ENCODE results near the gene TSHZ1.

Gene TSHZ1

DNA sequence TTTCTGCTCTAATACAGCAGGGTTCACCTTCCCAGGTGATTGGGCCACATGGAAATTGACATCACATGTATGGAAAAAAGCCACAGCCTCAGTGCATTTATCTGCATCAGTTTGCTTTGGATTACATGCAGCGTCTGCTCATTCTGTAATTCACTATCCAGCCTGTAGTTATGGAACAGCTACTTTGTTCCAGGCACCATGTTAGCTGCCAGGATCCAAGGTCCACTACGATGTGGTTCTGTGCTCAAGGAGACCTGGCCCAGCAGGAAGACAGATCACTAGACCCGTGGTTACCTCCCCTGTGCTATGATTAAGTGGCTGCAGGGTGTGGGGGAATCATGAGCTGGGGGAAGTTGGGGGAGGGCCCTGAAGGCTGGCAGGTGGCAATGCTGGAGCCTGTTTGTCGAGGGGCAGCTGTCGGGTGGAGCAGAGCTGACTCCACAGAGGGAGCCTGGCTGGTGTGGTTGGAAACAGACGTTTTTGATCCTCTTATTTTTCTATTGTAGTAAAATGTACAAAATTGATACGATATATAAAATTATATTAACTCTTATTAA is 58.6 kb downstream of the TSHZ1 start:
- H3K9ac ChIP-seq = no peak overlapping the region
- no peak overlapping the region for H3K27ac ChIP-seq

DNA sequence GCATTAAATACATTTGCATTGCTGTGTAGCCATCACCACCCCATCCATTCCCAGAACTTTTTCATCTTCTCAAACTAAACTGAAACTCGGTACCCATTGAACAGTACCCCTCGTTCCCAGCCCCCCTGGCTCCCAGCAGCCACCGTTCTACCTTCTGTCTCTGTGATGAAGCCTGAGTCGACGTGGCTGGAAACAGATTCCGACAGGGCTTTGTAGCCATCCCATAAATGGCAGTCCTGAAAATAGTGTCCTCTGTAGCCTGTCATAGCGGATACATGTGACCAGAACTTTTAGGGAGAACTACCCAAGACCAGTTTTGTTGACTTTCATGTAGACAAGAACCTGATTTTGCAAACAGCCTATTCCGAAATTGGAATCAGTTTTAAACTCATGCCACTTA is 59.1 kb downstream of the TSHZ1 start:
- Histone ChIP-seq H3K9ac (no peak overlapping the region), H3K27ac (no peak overlapping the region), H3K36me3 (no peaks in the 10 kb centered on the region), H3K4me2 (no peak overlapping the region), H3K9me3 (replicated peaks in 1 of 11) (no peaks in the 10 kb centered on the region), H3K4me1 (peaks cover 0 to 11% (median 7%) of the 10 kb centered on the region in 10 experiments; a peak in 9 of 20 replicates), H3K27me3 (no peaks in the 10 kb centered on the region), H3K4me3 (no peak overlapping the region), H4K20me1 (peaks cover 0 to 35% (median 5%) of the 10 kb centered on the region in 11 experiments; a peak in 9 of 22 replicates)
- no peak for TF ChIP-seq Cebpa-rat (IDR thresholded peaks at IDR 0.05)

More for the DNA sequence above, 58.6 kb downstream of the TSHZ1 start:
- peaks cover 0 to 35% (median 5%) of the 10 kb centered on the region in 11 experiments; a peak in 9 of 22 replicates for H4K20me1 ChIP-seq
- no peaks in the 10 kb centered on the region for H3K27me3 ChIP-seq
- H3K4me3 ChIP-seq = no peak overlapping the region
- no peaks in the 10 kb centered on the region for H3K36me3 ChIP-seq
- no peaks in the 10 kb centered on the region for H3K9me3 ChIP-seq (replicated peaks in 1 of 11)
- peak overlapping the region in 1 of 11 experiments; percentile 7; a peak in 1 of 22 replicates for H3K4me2 ChIP-seq
- TF ChIP-seq Cebpa-rat (IDR thresholded peaks at IDR 0.05) = no peak
- peaks cover 0 to 11% (median 7%) of the 10 kb centered on the region in 10 experiments; a peak in 9 of 20 replicates for H3K4me1 ChIP-seq

DNA sequence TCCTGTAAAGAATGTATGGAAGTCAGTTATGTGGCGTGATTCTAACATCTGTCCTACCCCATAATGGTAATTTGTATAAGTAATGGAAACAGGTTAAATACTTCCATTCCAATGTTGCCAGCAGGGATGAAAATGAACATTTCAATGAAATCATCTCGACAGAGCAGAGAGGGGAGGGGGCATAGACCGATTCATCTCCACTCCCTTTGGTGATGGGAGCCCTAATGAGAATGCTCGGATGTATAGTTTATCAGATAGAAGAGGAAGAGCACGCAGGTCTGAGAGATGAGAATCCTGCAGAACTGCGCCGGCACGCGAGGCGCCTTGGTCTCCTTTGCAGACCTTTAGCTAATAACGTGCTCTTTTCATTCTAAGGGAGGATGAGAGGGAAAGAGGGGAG is 61.4 kb downstream of the TSHZ1 start:
- H3K4me2 ChIP-seq = no peak overlapping the region
- no peaks in the 10 kb centered on the region for H3K9me3 ChIP-seq (replicated peaks in 1 of 11)
- no peak overlapping the region for H3K9ac ChIP-seq

GRCh38 chr18:75273817-75274216 is 63.2 kb downstream of the TSHZ1 start:
- H3K36me3 ChIP-seq = peaks cover 0 to 5% (median 0%) of the 10 kb centered on the region in 11 experiments; a peak in 2 of 22 replicates
- no peak overlapping the region for H3K4me3 ChIP-seq
- no peak for TF ChIP-seq Cebpa-rat (IDR thresholded peaks at IDR 0.05)
- peaks cover 0 to 30% (median 5%) of the 10 kb centered on the region in 11 experiments; a peak in 9 of 22 replicates for H4K20me1 ChIP-seq
- no peaks in the 10 kb centered on the region for H3K27me3 ChIP-seq
- H3K9ac ChIP-seq = no peak overlapping the region
- H3K27ac ChIP-seq = no peak overlapping the region
- no peaks in the 10 kb centered on the region for H3K9me3 ChIP-seq (replicated peaks in 1 of 11)
- peaks cover 0 to 8% (median 2%) of the 10 kb centered on the region in 10 experiments; a peak in 5 of 20 replicates for H3K4me1 ChIP-seq
- H3K4me2 ChIP-seq = no peak overlapping the region

More for the DNA sequence above, 61.4 kb downstream of the TSHZ1 start:
- TF ChIP-seq Cebpa-rat (IDR thresholded peaks at IDR 0.05) = no peak
- no peak overlapping the region for H3K4me3 ChIP-seq
- no peaks in the 10 kb centered on the region for H3K36me3 ChIP-seq
- H3K4me1 ChIP-seq = peaks cover 0 to 16% (median 7%) of the 10 kb centered on the region in 10 experiments; a peak in 9 of 20 replicates
- H3K27me3 ChIP-seq = no peaks in the 10 kb centered on the region
- peaks cover 0 to 40% (median 5%) of the 10 kb centered on the region in 11 experiments; a peak in 9 of 22 replicates for H4K20me1 ChIP-seq
- no peak overlapping the region for H3K27ac ChIP-seq

GRCh38 chr18:75275226-75275625 is 64.6 kb downstream of the TSHZ1 start:
- Histone ChIP-seq H3K4me3 (no peak overlapping the region), H3K9me3 (replicated peaks in 1 of 11) (no peaks in the 10 kb centered on the region), H3K27ac (no peak overlapping the region), H4K20me1 (peaks cover 0 to 35% (median 3%) of the 10 kb centered on the region in 11 experiments; a peak in 10 of 22 replicates), H3K4me2 (no peak overlapping the region), H3K27me3 (no peaks in the 10 kb centered on the region), H3K36me3 (peaks cover 0 to 5% (median 0%) of the 10 kb centered on the region in 11 experiments; a peak in 2 of 22 replicates), H3K4me1 (peaks cover 0 to 12% (median 4%) of the 10 kb centered on the region in 10 experiments; a peak in 13 of 20 replicates), H3K9ac (no peak overlapping the region)
- no peak for TF ChIP-seq Cebpa-rat (IDR thresholded peaks at IDR 0.05)

- H3K36me3 ChIP-seq = peaks cover 0 to 8% (median 0%) of the 10 kb centered on the region in 11 experiments; a peak in 5 of 22 replicates
- peak overlapping the region in 1 of 11 experiments; percentile 20; a peak in 1 of 22 replicates for H3K4me2 ChIP-seq
- H3K9ac ChIP-seq = no peak overlapping the region
- H3K27ac ChIP-seq = no peak overlapping the region
- H3K4me1 ChIP-seq = peaks cover 0 to 17% (median 9%) of the 10 kb centered on the region in 10 experiments; a peak in 13 of 20 replicates
- TF ChIP-seq Cebpa-rat (IDR thresholded peaks at IDR 0.05) = no peak
- H3K4me3 ChIP-seq = no peak overlapping the region
- H3K27me3 ChIP-seq = no peaks in the 10 kb centered on the region
- peaks cover 0 to 5% (median 0%) of the 10 kb centered on the region in 11 experiments; a peak in 2 of 22 replicates for H3K9me3 ChIP-seq (replicated peaks in 1 of 11)
- peaks cover 0 to 36% (median 4%) of the 10 kb centered on the region in 11 experiments; a peak in 9 of 22 replicates for H4K20me1 ChIP-seq
Measured at GRCh38 chr18:75276818-75277609, 66.4 kb downstream of the TSHZ1 start.

- H3K27ac ChIP-seq = no peak overlapping the region
- no peak overlapping the region for H3K9ac ChIP-seq
- H3K27me3 ChIP-seq = no peaks in the 10 kb centered on the region
- no peak overlapping the region for H3K4me3 ChIP-seq
- H4K20me1 ChIP-seq = peaks cover 0 to 41% (median 4%) of the 10 kb centered on the region in 11 experiments; a peak in 9 of 22 replicates
- no peak for TF ChIP-seq Cebpa-rat (IDR thresholded peaks at IDR 0.05)
- H3K4me1 ChIP-seq = peaks cover 0 to 17% (median 9%) of the 10 kb centered on the region in 10 experiments; a peak in 13 of 20 replicates
- H3K4me2 ChIP-seq = no peak overlapping the region
- peaks cover 0 to 8% (median 0%) of the 10 kb centered on the region in 11 experiments; a peak in 6 of 22 replicates for H3K36me3 ChIP-seq
- peaks cover 0 to 5% (median 0%) of the 10 kb centered on the region in 11 experiments; a peak in 2 of 22 replicates for H3K9me3 ChIP-seq (replicated peaks in 1 of 11)
Measured at GRCh38 chr18:75277610-75277928, 67.0 kb downstream of the TSHZ1 start.

GRCh38 chr18:75279381-75279780 is 68.8 kb downstream of the TSHZ1 start:
- peaks cover 0 to 17% (median 9%) of the 10 kb centered on the region in 10 experiments; a peak in 13 of 20 replicates for H3K4me1 ChIP-seq
- H3K4me2 ChIP-seq = no peak overlapping the region
- H3K27ac ChIP-seq = no peak overlapping the region
- no peak for TF ChIP-seq Cebpa-rat (IDR thresholded peaks at IDR 0.05)
- no peaks in the 10 kb centered on the region for H3K27me3 ChIP-seq
- H3K9ac ChIP-seq = no peak overlapping the region
- no peak overlapping the region for H3K4me3 ChIP-seq
- peaks cover 0 to 12% (median 4%) of the 10 kb centered on the region in 11 experiments; a peak in 12 of 22 replicates for H3K36me3 ChIP-seq
- H4K20me1 ChIP-seq = peaks cover 0 to 42% (median 5%) of the 10 kb centered on the region in 11 experiments; a peak in 9 of 22 replicates
- H3K9me3 ChIP-seq (replicated peaks in 1 of 11) = peaks cover 0 to 6% (median under 1%) of the 10 kb centered on the region in 11 experiments; a peak in 5 of 22 replicates

Measured in BLaER1 treated with 17β-estradiol and CSF1 and Interleukin-3, amounts not matched to agents 10 nM and 100 nM (cell line).